ENCODE results near the gene MARVELD2.
"Not testable (repeated sequence)": the region's sequence is repeated elsewhere in the genome, so short reads cannot be mapped to it uniquely, and the experiment has no call there.

Gene MARVELD2

DNA sequence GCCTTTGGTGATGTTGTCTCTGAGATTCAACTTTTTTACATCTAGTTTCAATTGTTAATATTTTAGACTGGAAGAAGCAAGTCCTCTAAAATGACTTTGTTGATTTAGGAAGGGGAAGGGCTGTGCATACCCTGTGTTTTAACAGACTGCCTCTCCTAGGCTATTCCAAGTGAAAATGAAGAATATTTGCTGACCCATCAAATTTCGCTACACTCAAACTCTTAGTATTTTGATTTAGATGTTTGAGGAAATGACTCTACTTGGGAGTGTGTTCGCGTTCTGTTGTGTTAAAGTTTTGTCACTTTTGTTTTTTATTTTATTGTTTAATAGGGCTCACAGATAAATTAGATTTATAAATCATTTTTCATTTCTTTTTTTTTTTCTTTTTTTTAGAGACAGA lies 3.6 kb downstream of the MARVELD2 start:
- CTCF ChIA-PET = no interaction called here
- H3K36me3 Mint-ChIP-seq = peaks cover 7% of the 10 kb centered on the region
- no peak overlapping the region for H3K27ac Mint-ChIP-seq
- no peak for DNase-seq
- H3K27me3 Mint-ChIP-seq = peaks cover 6% of the 10 kb centered on the region
- H3K4me1 Mint-ChIP-seq = peaks cover 13% of the 10 kb centered on the region
- no peak overlapping the region for H3K4me3 Mint-ChIP-seq
- no peaks in the 10 kb centered on the region for H3K9me3 Mint-ChIP-seq

DNA sequence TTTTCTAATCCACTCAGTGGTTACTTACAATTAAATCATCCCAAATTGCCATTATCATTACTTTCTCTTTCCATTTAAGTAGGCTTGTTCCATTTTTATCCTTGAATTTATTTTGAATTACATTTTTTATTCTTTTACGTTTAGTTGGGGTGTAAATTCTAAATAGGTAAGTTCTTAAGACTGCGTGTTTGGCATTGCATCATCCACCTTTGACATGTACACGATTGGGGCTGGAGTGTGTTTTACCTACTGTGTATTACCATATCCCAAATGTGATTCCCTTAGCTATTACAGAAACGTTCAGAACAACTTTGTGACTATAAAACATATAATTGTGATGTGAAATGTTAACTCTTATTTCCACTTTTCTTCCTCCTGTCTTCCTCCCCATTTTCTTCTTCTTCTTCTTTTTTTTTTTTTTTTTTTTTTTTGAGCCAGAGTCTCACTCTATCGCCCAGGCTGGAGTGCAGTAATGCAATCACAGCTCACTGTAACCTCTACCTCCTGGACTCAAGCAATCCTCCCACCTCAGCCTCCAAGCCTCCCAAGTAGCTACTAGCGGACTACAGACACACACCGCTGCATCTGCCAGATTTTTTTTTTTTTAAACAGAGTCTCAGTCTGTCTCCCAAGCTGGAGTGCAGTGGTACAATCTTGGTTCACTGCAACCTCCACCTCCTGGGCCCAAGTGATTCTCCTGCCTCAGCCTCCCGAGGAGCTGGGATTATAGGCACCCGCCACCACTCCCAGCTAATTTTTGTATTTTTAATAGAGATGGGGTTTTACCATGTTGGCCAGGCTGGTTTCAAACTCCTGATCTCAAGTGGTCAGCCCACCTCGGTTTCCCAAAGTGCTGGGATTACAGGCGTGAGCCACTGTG lies 16.7 kb downstream of the MARVELD2 start:
- Mint-ChIP-seq H3K27me3 (no peaks in the 10 kb centered on the region), H3K4me1 (no peaks in the 10 kb centered on the region), H3K36me3 (no peaks in the 10 kb centered on the region), H3K9me3 (no peaks in the 10 kb centered on the region), H3K4me3 (no peak overlapping the region), H3K27ac (no peak overlapping the region)
- DNase-seq = no peak
- CTCF ChIA-PET = no interaction called here

DNA sequence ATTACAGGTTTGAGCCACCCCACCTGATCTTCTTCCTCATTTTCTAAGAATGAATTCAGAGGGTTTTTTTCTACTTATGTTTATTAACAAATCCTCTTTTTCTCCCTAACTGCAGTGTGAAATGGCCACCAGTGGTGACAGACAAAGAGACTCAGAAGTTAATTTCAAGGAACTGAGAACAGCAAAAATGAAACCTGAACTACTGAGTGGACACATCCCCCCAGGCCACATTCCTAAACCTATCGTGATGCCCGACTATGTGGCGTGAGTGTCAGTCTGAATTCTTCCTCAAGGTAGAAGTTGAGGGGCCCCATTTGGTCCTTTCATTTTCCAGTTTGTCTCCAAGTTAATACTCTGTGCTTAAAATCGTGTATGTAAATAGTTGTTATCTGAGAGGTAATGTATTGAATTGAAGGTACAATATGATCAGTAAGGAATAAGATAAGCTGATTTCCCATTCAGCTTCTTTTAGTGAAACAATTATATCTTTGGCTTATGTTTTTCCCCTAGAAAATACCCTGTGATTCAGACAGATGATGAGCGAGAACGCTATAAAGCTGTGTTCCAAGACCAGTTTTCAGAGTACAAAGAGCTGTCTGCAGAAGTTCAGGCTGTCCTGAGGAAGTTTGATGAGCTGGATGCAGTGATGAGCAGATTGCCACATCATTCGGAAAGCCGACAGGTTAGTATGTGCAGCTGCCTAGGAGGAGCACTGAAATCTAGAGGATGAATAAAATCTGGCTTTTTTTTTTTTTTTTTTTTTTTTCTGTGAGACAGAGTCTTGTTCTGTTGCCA lies 17.7 kb downstream of the MARVELD2 start:
- DNase-seq = no peak
- Mint-ChIP-seq H3K36me3 (no peaks in the 10 kb centered on the region), H3K4me1 (no peaks in the 10 kb centered on the region), H3K4me3 (no peak overlapping the region), H3K27me3 (no peaks in the 10 kb centered on the region), H3K9me3 (no peaks in the 10 kb centered on the region), H3K27ac (no peak overlapping the region)
- CTCF ChIA-PET = no interaction called here

DNA sequence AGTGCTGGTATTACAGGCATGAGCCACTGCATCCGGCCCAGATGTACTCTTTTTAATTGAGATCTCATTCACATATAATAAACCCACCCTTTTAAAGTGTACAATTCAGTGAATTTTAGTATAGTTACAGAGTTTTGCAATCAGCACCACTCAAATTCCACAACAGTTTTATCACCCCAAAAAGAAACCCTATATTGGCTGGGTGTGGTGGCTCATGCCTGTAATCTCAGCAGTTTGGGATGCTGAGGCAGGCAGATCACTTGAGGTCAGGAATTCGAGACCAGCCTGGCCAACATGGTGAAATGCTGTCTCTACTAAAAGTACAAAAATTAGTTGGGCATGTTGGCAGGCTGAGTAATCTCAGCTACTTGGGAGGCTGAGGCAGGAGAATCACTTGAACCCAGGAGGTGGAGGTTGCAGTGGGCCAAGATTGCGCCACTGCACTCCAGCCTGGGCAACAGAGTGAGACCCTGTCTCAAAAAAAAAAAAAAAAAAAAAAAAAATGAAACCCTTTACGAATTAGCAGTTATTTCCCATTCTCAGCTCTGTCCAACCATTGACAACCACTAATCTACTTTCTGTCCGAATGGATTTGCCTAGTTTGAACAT lies 20.5 kb downstream of the MARVELD2 start:
- H3K27me3 Mint-ChIP-seq, CTCF ChIA-PET, H3K27ac Mint-ChIP-seq, H3K36me3 Mint-ChIP-seq, H3K9me3 Mint-ChIP-seq, H3K4me1 Mint-ChIP-seq, DNase-seq, H3K4me3 Mint-ChIP-seq: not testable (repeated sequence)

DNA sequence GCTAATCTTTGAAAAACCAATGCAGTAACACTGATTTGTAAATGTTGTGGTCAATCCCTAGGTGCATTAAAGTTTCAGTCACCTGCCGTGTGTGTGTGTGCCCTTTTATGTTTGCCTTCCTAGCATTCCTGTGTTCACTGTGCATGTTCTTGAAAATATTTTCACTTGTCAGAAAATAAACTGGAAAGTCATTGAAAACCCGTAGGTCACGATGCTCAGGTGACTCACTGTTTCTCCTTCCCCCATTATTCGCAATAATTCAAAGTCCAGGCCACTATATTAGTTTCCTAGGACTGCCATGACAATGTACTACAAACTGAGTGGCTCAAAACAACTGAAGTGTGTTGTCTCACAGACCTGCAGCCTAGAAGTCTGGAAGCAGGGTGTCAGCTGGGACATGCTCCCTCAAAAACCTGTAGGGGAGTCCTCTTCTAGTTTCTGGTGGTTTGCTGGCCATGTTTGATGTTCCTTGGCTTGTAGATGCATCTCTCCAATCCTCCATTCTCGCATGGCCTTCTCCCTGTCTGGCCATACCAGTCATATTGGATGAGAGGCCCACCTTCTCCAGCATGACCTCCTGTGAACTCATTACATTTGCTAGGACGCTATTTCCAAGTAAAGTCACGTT lies 29.3 kb downstream of the MARVELD2 start:
- H3K9me3 Mint-ChIP-seq = no peaks in the 10 kb centered on the region
- H3K4me3 Mint-ChIP-seq = no peak overlapping the region
- no peak for DNase-seq
- no peaks in the 10 kb centered on the region for H3K36me3 Mint-ChIP-seq
- no peaks in the 10 kb centered on the region for H3K27me3 Mint-ChIP-seq
- H3K4me1 Mint-ChIP-seq = no peaks in the 10 kb centered on the region
- H3K27ac Mint-ChIP-seq = no peak overlapping the region
- CTCF ChIA-PET = no interaction called here

DNA sequence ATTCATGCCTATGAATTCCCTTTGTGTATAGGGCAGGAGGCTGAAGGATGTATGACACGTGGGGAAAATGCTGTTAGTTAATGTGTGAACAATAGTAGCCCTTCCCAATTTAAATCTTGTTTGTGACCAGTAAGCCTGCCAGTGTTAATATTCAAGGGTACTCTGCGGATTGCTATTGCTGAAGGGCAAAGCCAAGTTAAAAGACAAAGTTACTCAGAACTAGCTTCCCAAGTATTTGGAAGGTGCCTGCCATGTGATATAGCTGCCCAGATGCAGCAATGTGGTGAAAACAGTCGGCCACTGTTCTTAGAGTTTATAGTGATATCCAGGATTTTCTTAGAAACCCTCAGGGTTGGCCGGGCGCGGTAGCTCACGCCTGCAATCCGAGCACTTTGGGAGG lies 34.6 kb downstream of the MARVELD2 start:
- Mint-ChIP-seq H3K27ac (no peak overlapping the region), H3K27me3 (no peaks in the 10 kb centered on the region), H3K36me3 (no peaks in the 10 kb centered on the region), H3K4me3 (no peak overlapping the region), H3K4me1 (no peaks in the 10 kb centered on the region), H3K9me3 (no peaks in the 10 kb centered on the region)
- CTCF ChIA-PET = no interaction called here
- no peak for DNase-seq

DNA sequence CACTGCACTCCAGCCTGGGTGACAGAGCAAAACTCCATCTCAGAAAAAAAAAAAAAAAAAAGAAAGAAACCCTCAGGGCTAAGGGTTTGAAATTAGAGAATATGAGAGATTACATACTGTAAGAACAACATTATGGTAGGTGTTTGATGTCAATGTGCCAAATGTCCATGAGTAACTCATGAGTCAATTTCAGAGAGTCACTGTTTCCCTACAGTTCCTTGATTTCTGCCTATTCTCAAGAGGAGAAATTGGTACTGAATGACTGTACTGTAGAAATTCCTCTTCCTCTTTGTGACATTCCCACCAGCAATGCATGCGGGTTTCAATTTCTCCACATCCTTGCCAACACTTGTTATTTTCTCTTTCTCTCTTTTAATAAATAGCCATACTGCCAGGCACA lies 35.2 kb downstream of the MARVELD2 start:
- CTCF ChIA-PET = no interaction called here
- Mint-ChIP-seq H3K27ac (no peak overlapping the region), H3K36me3 (no peaks in the 10 kb centered on the region), H3K4me1 (no peaks in the 10 kb centered on the region), H3K4me3 (no peak overlapping the region), H3K9me3 (no peaks in the 10 kb centered on the region), H3K27me3 (no peaks in the 10 kb centered on the region)
- no peak for DNase-seq

DNA sequence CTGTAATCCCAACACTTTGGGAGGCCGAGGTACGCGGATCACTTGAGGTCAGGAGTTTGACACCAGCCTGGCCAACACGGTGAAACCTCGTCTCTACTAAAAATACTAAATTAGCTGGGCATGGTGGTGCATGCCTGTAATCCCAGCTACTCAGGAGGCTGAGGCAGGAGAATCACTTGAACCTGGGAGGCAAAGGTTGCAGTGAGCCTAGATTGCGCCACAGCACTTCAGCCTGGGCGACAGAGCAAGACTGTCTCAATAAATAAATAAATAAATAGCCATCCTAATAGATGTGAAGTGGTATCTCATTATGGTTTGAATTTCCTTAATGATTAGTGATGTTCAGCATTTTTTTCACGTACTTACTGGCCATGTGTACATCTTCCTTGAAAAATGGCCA lies 35.6 kb downstream of the MARVELD2 start:
- H3K9me3 Mint-ChIP-seq, DNase-seq, CTCF ChIA-PET, H3K4me1 Mint-ChIP-seq, H3K27me3 Mint-ChIP-seq, H3K36me3 Mint-ChIP-seq, H3K27ac Mint-ChIP-seq, H3K4me3 Mint-ChIP-seq: not testable (repeated sequence)

DNA sequence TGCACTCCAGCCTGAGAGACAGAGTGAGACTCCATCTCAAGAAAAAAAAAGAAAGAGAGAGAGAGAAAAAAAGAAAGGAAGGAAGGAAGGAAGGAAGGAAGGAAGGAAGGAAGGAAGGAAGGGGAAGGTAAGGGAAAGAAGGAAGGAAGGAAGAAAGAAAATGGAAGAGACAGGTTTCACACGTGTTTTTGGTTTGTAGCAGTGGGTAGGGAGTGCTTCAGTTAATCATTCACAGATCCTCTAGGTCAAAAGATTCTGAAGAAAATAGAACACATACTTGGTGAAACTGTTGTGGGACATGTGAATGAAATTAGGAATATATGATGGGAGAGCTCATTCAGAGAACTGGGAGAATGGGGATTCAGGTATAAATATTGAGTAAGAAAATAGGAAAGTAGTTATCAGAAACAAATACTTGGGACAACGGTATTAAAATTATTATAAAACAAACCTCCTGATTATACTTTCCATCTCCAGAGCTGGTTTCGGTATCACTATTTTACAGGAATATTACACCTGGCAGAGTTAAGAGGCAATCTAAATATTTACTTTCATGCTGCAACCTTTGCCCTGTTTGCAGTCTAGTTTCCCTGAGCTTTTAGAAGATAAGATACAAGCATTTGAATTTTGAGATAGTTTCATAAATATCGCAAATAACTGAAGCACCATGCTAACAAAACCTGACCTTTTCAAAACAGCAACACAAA lies 37.2 kb downstream of the MARVELD2 start:
- H3K27ac Mint-ChIP-seq = no peak overlapping the region
- DNase-seq = no peak
- H3K27me3 Mint-ChIP-seq = no peaks in the 10 kb centered on the region
- H3K36me3 Mint-ChIP-seq = no peaks in the 10 kb centered on the region
- CTCF ChIA-PET = no interaction called here
- no peak overlapping the region for H3K4me3 Mint-ChIP-seq
- H3K9me3 Mint-ChIP-seq = no peaks in the 10 kb centered on the region
- no peaks in the 10 kb centered on the region for H3K4me1 Mint-ChIP-seq

DNA sequence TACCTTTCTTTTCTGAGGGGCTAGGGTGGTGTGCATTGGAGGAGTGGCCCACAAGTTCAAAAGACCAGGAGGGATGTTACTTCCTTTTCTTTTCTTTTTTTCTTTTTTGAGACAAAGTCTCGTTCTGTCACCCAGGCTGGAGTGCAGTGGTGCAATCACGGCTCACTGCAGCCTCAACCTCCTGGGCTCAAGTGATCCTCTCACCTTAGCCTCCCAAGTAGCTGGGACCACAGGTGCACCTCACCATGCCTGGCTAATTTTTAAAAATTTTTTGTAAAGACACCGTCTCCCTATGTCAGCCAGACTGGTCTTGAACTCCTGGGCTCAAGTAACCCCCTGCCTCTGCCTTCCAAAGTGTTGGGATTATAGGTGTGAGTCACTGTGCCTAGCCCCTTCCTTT lies 38.6 kb downstream of the MARVELD2 start:
- H3K4me1 Mint-ChIP-seq, H3K4me3 Mint-ChIP-seq, H3K36me3 Mint-ChIP-seq, H3K9me3 Mint-ChIP-seq, CTCF ChIA-PET, H3K27ac Mint-ChIP-seq, H3K27me3 Mint-ChIP-seq, DNase-seq: not testable (repeated sequence)

DNA sequence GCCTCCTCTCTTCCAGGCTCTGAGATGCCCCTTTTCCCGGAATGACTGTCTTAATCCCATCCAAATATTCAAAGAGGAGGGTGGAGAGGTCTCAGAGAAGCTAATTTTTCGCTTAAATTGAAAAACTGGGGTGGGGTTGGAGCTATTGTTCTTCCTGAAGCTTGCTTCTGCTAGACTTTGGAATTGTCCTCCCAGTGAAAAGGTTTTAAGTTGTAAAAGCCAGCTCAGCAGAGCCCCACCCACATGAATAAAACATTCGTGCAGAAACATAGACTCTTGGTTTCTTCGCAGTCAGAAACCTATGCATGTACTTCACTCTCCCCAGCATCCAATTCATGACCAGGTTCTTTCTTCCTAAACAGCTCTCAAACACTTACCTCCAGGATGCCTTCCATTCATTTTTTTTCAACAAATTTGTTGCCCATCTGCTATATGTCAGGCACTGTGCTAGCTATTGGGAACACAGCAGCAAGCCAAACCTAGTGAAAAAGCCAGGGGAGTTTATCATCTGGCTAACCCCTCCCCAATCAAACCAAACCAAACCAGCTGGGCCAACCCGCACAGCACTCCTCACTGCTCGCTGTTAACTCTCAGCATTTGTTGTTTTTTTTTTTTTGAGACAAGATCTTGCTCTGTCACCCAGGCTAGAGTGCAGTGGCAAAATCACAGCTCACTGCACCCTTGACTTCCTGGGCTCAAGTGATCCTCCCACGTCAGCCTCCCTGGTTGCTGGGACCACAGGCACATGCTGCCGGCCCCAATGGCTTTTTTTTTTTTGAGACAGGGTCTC lies 39.7 kb downstream of the MARVELD2 start:
- Mint-ChIP-seq H3K4me3 (no peak overlapping the region), H3K9me3 (no peaks in the 10 kb centered on the region), H3K27me3 (no peaks in the 10 kb centered on the region), H3K4me1 (no peaks in the 10 kb centered on the region), H3K27ac (no peak overlapping the region), H3K36me3 (no peaks in the 10 kb centered on the region)
- no peak for DNase-seq
- CTCF ChIA-PET = interaction anchor here (0.6 kb wide), 1 partner anchor 869 kb away, joined by 3 read pairs; no protein-coding TSS in a partner anchor

DNA sequence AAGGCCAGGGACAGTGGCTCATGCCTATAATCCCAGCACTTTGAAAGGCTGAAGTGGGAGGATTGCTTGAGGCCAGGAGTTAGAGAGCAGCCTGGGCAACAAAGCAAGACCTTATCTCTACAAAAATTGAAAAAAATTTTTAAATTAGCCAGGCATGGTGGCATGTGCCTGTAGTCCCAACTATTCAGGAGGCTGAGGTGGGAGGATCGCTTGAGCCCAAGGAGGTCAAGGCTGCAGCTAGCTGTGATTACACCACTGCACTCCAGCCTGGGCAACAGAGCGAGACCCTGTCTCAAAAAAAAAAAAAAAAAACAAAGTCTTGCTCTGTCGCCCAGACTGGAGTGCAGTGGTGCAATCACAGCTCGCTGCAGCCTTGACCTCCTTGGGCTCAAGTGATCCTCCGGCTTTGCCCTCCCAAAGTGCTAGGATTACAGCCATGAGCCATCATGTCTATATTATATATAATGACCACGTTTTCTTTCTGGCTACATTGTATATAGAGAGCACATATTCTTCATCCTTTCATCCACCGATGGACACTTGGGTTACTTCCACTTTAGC lies 40.6 kb downstream of the MARVELD2 start:
- CTCF ChIA-PET, H3K4me1 Mint-ChIP-seq: not testable (repeated sequence)

DNA sequence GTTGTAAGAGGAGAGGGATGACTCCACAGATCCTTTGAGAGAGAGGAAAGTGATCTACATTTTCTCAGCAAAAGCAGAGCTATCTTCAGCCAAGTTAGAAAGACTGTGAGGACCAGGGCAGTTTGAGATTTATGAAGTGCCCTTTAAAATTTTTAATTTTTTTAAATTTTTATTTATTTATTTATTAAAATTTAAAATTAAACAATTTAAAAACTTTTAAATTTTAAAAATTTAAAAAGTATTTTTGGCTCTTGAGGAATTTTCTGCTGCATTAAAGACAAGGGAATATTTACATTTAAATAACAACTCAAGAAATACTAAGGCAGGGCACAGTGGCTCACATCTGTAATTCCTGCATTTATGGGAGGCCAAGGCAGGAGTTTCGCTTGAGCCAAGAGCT lies 47.3 kb downstream of the MARVELD2 start:
- DNase-seq = no peak
- Mint-ChIP-seq H3K36me3 (no peaks in the 10 kb centered on the region), H3K9me3 (no peaks in the 10 kb centered on the region), H3K4me1 (no peaks in the 10 kb centered on the region), H3K27ac (no peak overlapping the region), H3K27me3 (no peaks in the 10 kb centered on the region), H3K4me3 (no peak overlapping the region)
- CTCF ChIA-PET = no interaction called here

More for the DNA sequence above, 40.6 kb downstream of the MARVELD2 start:
- not testable (repeated sequence) for H3K9me3 Mint-ChIP-seq, H3K27me3 Mint-ChIP-seq, H3K27ac Mint-ChIP-seq, H3K4me3 Mint-ChIP-seq, H3K36me3 Mint-ChIP-seq, DNase-seq
